Endodermal cell (in vitro differentiated cells): ENCODE results near the gene DFFB. TPM values are rescaled to one million over a fixed set of nuclear protein-coding genes. Genes with fewer than 3 reads are reported as not detected.

ENCODE experiments used
- DNase-seq: peaks from one replicate; pipeline ENCODE4 v3.0.0-alpha.2; 2017
- H3K27ac ChIP-seq: 2 replicates; pipeline ENCODE4 v1.5.1; 2013; ENCODE audit warnings: mild to moderate bottlenecking, low read depth, low read length, moderate library complexity
- H3K27me3 ChIP-seq: 2 replicates; pipeline ENCODE4 v1.6.1; 2013; ENCODE audit warnings: mild to moderate bottlenecking, low read length, moderate library complexity; ENCODE audit not compliant: insufficient read depth, control insufficient read depth, poor library complexity, severe bottlenecking
- H3K36me3 ChIP-seq: 2 replicates; pipeline ENCODE4 v1.7.0; 2013; ENCODE audit warnings: mild to moderate bottlenecking, low read length, moderate library complexity; ENCODE audit not compliant: control insufficient read depth, insufficient read depth
- H3K4me1 ChIP-seq: one replicate; pipeline ENCODE4 v1.7.0; 2013; ENCODE audit warnings: low read length; ENCODE audit not compliant: control insufficient read depth, insufficient read depth
- H3K4me3 ChIP-seq: 2 replicates; pipeline ENCODE4 v1.5.1; 2013; ENCODE audit warnings: mild to moderate bottlenecking, low read length, moderate library complexity
- H3K9ac ChIP-seq: 2 replicates; pipeline ENCODE4 v1.6.1; 2013; ENCODE audit warnings: mild to moderate bottlenecking, low read length, moderate library complexity; ENCODE audit not compliant: poor library complexity, severe bottlenecking; ENCODE audit errors: extremely low read depth
- H3K9me3 ChIP-seq: 2 replicates; pipeline ENCODE4 v1.6.1; 2013; ENCODE audit warnings: mild to moderate bottlenecking, low read length, moderate library complexity; ENCODE audit not compliant: control insufficient read depth
- H3K27ac Mint-ChIP-seq: 2 replicates; pipeline ENCODE4 v1.8.0; 2020; ENCODE audit warnings: mixed read lengths
- H3K27me3 Mint-ChIP-seq: 2 replicates; pipeline ENCODE4 v1.8.0; 2021; ENCODE audit warnings: mild to moderate bottlenecking, mixed read lengths; ENCODE audit not compliant: insufficient read depth
- H3K36me3 Mint-ChIP-seq: 2 replicates; pipeline ENCODE4 v1.8.0; 2020; ENCODE audit warnings: low read depth, mixed read lengths
- H3K4me1 Mint-ChIP-seq: 2 replicates; pipeline ENCODE4 v1.8.0; 2020; ENCODE audit warnings: mixed read lengths
- H3K4me3 Mint-ChIP-seq: 2 replicates; pipeline ENCODE4 v1.8.0; 2020; ENCODE audit warnings: mild to moderate bottlenecking, moderate library complexity, mixed read lengths
- H3K9me3 Mint-ChIP-seq: 2 replicates; pipeline ENCODE4 v1.8.0; 2020; ENCODE audit warnings: mild to moderate bottlenecking, mixed read lengths
- CTCF ChIP-seq: fragments of 200-600 bp; sonication (generic); conservative IDR thresholded peaks from 2 replicates; pipeline ENCODE4 v1.5.0; 2021; ENCODE audit warnings: antibody characterized with exemption, mild to moderate bottlenecking
- WGBS, 2 experiments: methylation state at CpG; one replicate each; pipeline versions ENCODE4 v1.1.5 to v1.1.7; 2013; ENCODE audit warnings: missing lambda C conversion rate in 2 of 2, mixed read lengths in 1 of 2; ENCODE audit not compliant: insufficient coverage in 1 of 2, insufficient read length in 1 of 2; 5-methylcytosine and 5-hydroxymethylcytosine counted together
- total RNA-seq, 2 donors: library from RNA; stranded (reverse); fragmentation: NEBNext Ultra II Directional in 1 of 2; extraction: Animal tissue kit (Norgen Biotek cat#: 25700) in 1 of 2; gene quantifications; 2 replicates in 1 of 2; 3 replicates in 1 of 2; pipeline ENCODE4 v1.2.1, GENCODE V29; 2021

DFFB gene
- total RNA-seq, 2 donors from 2014 or later = 7.2 to 7.6 TPM

DNA sequence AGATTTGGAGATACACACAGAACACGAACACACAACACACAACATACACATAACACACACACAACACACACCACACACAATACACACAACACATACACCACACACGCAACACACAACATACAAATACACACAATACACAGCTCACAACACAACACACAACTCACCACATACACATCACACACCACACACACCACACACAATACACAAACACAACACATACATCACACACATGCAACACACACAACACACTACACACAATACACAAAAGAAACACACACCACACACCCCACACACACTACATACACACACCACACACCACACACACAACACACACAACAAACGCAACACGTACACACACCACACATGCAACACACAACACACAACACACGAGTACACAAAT lies 71.8 kb downstream of the DFFB start:
- Histone ChIP-seq H3K9ac (no peak overlapping the region), H3K9me3 (peaks cover 11% of the 10 kb centered on the region), H3K36me3 (no peaks in the 10 kb centered on the region), H3K27me3 (no peaks in the 10 kb centered on the region), H3K4me3 (no peak overlapping the region), H3K27ac (no peak overlapping the region), H3K4me1 (no peaks in the 10 kb centered on the region)
- peaks cover 4% of the 10 kb centered on the region for H3K9me3 Mint-ChIP-seq
- peaks cover 11% of the 10 kb centered on the region for H3K4me1 Mint-ChIP-seq
- no peaks in the 10 kb centered on the region for H3K27me3 Mint-ChIP-seq
- H3K4me3 Mint-ChIP-seq = no peak overlapping the region
- no peak overlapping the region for H3K27ac Mint-ChIP-seq
- DNase-seq = no peak
- no peaks in the 10 kb centered on the region for H3K36me3 Mint-ChIP-seq
- WGBS, 2 experiments = 43% methylated on average over 5 of the region's 5 CpGs; no CpG with 5 or more reads in 1 of the 2 experiments
- no peak for TF ChIP-seq CTCF

DNA sequence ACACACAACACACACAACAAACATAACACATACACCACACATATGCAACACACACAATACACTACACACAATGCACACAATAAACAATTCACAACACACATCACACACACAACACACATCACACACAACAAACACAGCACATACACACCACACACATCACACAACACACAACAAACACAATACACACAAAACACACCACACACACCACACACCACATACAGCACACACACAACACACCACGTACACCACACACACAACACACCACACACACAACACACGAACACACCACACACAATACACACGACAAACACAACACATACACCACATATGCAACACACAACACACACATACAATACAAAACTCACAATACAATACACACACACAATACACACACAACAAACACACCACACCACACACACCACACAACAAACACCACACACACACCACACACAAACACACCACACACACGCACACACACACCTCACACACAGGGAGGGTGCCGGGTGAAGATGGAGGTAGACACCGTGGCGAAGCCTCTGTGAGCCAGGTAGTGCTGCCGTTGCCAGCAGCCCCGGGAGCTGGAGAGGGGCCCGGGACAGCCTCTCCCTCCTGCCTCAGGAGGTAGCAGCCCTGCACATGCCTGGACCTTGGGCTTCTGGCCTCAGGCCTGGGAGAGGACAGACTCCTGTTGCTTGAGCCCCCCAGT lies 73.2 kb downstream of the DFFB start:
- no peak for TF ChIP-seq CTCF
- H3K4me3 Mint-ChIP-seq = no peak overlapping the region
- no peak overlapping the region for H3K27ac Mint-ChIP-seq

GRCh38 chr1:3931007-3931912 lies 74.0 kb downstream of the DFFB start:
- peaks cover 11% of the 10 kb centered on the region for H3K9me3 ChIP-seq
- no peak overlapping the region for H3K4me3 Mint-ChIP-seq
- H3K4me1 Mint-ChIP-seq = peaks cover 11% of the 10 kb centered on the region
- H3K27ac Mint-ChIP-seq = no peak overlapping the region
- no peaks in the 10 kb centered on the region for H3K4me1 ChIP-seq
- no peak for TF ChIP-seq CTCF
- 81 to 91% methylated on average over 17 of the region's 17 CpGs for whole genome bisulfite sequencing, 2 experiments
- H3K27ac ChIP-seq = no peak overlapping the region
- H3K9me3 Mint-ChIP-seq = peaks cover 13% of the 10 kb centered on the region
- H3K27me3 ChIP-seq = no peaks in the 10 kb centered on the region
- DNase-seq = no peak
- H3K27me3 Mint-ChIP-seq = no peaks in the 10 kb centered on the region
- no peak overlapping the region for H3K9ac ChIP-seq
- H3K36me3 ChIP-seq = no peaks in the 10 kb centered on the region
- H3K4me3 ChIP-seq = no peak overlapping the region
- no peaks in the 10 kb centered on the region for H3K36me3 Mint-ChIP-seq

More for the DNA sequence above, 73.2 kb downstream of the DFFB start:
- WGBS, 2 experiments = 80 to 87% methylated on average over 1 to 10 of the region's 10 CpGs
- Mint-ChIP-seq H3K4me1 (peaks cover 11% of the 10 kb centered on the region), H3K36me3 (no peaks in the 10 kb centered on the region), H3K27me3 (no peaks in the 10 kb centered on the region), H3K9me3 (peaks cover 9% of the 10 kb centered on the region)
- H3K9ac ChIP-seq = no peak overlapping the region
- no peak overlapping the region for H3K4me3 ChIP-seq
- H3K27ac ChIP-seq = no peak overlapping the region
- no peaks in the 10 kb centered on the region for H3K27me3 ChIP-seq
- no peak for DNase-seq
- no peaks in the 10 kb centered on the region for H3K36me3 ChIP-seq
- H3K9me3 ChIP-seq = peaks cover 11% of the 10 kb centered on the region
- no peaks in the 10 kb centered on the region for H3K4me1 ChIP-seq
